Glutamatergic neuron (in vitro differentiated cells): ENCODE results near the gene SYNDIG1L. TPM values are rescaled to one million over a fixed set of nuclear protein-coding genes. Genes with fewer than 3 reads are reported as not detected.

Source experiments
- DNase-seq: peaks from one replicate; pipeline ENCODE4 v3.0.0; 2022
- H3K27ac Mint-ChIP-seq: one replicate; pipeline ENCODE4 v1.8.0; 2020; ENCODE audit warnings: mild to moderate bottlenecking, mixed read lengths, inconsistent platforms; ENCODE audit not compliant: unreplicated experiment
- H3K27me3 Mint-ChIP-seq: one replicate; pipeline ENCODE4 v1.8.0; 2020; ENCODE audit warnings: mild to moderate bottlenecking, moderate library complexity, mixed read lengths, inconsistent platforms; ENCODE audit not compliant: unreplicated experiment
- H3K36me3 Mint-ChIP-seq: one replicate; pipeline ENCODE4 v1.8.0; 2020; ENCODE audit warnings: mild to moderate bottlenecking, mixed read lengths, inconsistent platforms; ENCODE audit not compliant: unreplicated experiment
- H3K4me1 Mint-ChIP-seq: one replicate; pipeline ENCODE4 v1.8.0; 2020; ENCODE audit warnings: mild to moderate bottlenecking, low read depth, mixed read lengths, inconsistent platforms; ENCODE audit not compliant: unreplicated experiment
- H3K4me3 Mint-ChIP-seq: one replicate; pipeline ENCODE4 v1.8.0; 2020; ENCODE audit warnings: mild to moderate bottlenecking, mixed read lengths, inconsistent platforms; ENCODE audit not compliant: unreplicated experiment
- H3K9me3 Mint-ChIP-seq: one replicate; pipeline ENCODE4 v1.8.0; 2020; ENCODE audit warnings: mild to moderate bottlenecking, moderate library complexity, mixed read lengths, inconsistent platforms; ENCODE audit not compliant: unreplicated experiment
- total RNA-seq: library from RNA; stranded (reverse); fragmentation: NEBNext Ultra II Directional; extraction: Animal tissue kit (Norgen Biotek cat#: 25700); gene quantifications from one replicate; pipeline ENCODE4 v1.2.1, GENCODE V29; 2021; ENCODE audit not compliant: unreplicated experiment
- TF ChIP-seq, protein P1 (sequence below): fragments of 200-600 bp; sonication (generic); IDR thresholded peaks from one replicate; pipeline ENCODE4 v1.5.0; 2021; ENCODE audit not compliant: partially characterized antibody, unreplicated experiment

The SYNDIG1L gene
- total RNA-seq, 1 donor from 2014 or later = 1.5 TPM

DNA sequence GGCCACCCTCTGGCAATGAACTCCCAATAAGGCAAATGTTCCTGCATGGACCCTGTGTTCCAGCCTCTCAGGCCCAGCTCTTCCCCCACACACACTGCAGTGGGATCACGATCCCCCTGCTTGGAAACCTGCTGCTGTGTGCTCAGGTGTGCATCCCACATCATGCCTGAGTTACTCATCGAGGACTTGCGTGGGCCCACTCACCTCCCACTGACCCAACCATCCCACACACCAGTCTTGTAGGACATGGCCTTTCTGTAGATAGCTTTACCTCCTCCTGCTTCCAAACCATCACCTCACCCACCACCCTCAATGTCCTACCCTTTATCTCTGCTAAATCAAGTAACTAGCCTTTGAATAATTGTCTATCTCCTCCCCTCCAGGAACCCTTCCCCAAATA, 42.5 kb upstream of the SYNDIG1L start:
- Mint-ChIP-seq H3K27me3 (peaks cover under 1% of the 10 kb centered on the region), H3K4me3 (no peak overlapping the region), H3K36me3 (no peaks in the 10 kb centered on the region), H3K4me1 (no peaks in the 10 kb centered on the region), H3K27ac (no peak overlapping the region), H3K9me3 (peaks cover 4% of the 10 kb centered on the region)
- TF ChIP-seq, protein P1, sequence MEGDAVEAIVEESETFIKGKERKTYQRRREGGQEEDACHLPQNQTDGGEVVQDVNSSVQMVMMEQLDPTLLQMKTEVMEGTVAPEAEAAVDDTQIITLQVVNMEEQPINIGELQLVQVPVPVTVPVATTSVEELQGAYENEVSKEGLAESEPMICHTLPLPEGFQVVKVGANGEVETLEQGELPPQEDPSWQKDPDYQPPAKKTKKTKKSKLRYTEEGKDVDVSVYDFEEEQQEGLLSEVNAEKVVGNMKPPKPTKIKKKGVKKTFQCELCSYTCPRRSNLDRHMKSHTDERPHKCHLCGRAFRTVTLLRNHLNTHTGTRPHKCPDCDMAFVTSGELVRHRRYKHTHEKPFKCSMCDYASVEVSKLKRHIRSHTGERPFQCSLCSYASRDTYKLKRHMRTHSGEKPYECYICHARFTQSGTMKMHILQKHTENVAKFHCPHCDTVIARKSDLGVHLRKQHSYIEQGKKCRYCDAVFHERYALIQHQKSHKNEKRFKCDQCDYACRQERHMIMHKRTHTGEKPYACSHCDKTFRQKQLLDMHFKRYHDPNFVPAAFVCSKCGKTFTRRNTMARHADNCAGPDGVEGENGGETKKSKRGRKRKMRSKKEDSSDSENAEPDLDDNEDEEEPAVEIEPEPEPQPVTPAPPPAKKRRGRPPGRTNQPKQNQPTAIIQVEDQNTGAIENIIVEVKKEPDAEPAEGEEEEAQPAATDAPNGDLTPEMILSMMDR = no peak
- no peak for DNase-seq

DNA sequence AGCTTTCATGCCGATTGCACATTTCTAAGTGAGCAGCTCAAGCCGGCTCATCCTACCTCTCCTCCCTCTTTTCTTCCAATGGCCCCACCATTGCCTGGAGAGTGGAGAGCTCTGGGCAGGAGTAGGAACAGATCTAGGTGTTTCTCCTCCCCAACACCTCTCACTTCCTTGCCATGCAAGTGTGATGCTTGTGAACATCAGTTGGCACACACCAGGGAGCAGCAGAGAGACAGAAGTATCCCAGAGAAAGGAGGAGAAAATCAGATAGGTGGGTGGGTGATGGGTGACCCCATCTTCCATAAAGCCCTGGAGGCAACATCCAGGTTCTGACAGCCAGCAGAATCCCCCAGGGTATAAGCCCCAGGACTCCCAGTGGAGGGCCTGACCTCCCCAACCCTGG, 39.3 kb upstream of the SYNDIG1L start:
- no peaks in the 10 kb centered on the region for H3K4me1 Mint-ChIP-seq
- no peaks in the 10 kb centered on the region for H3K36me3 Mint-ChIP-seq
- no peak for DNase-seq
- TF ChIP-seq, protein P1 = no peak
- no peak overlapping the region for H3K4me3 Mint-ChIP-seq
- H3K9me3 Mint-ChIP-seq = peaks cover 4% of the 10 kb centered on the region
- no peak overlapping the region for H3K27ac Mint-ChIP-seq
- H3K27me3 Mint-ChIP-seq = peaks cover 3% of the 10 kb centered on the region

DNA sequence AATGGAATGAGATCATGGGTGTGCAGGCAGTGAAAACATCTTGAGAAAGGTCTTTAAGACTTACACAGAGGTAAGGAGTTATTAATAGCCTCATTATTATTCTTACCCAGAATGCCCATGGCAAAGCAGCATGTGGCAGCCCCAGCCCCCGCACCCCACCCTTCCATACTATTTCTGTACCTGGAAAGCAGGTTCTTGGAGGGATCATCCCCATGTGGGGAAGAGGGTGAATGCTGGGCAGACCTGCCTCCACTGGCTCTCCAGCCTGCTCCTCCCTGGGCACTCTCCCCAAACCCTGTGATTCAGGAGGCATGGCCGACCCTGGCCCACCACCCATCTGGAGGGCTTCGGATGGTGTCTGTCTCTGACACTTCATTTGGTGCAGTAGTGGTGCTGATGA, 38.8 kb upstream of the SYNDIG1L start:
- TF ChIP-seq, protein P1 = no peak

DNA sequence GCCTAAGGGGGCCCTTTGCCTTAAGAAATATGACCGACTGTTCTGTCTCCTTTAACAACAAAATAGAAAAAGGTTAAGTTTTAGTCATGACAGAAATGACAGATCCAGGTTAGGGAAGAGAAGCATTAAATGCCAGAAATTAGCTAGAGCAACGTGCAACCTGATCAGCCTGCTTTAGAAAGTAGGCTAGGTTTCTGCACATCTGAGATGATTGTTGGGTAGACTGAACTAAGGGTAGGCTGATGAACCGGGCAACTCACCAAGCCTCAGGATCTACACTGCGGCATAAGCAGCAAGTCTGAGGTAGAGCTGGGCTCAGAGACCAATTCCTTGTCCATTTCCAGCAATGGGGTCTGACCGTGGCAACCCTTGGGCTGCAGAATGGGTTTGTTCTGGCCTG, 37.7 kb upstream of the SYNDIG1L start:
- no peak overlapping the region for H3K4me3 Mint-ChIP-seq
- H3K4me1 Mint-ChIP-seq = peaks cover 10% of the 10 kb centered on the region
- TF ChIP-seq, protein P1 = no peak
- peaks cover 7% of the 10 kb centered on the region for H3K9me3 Mint-ChIP-seq
- no peaks in the 10 kb centered on the region for H3K36me3 Mint-ChIP-seq
- peaks cover 4% of the 10 kb centered on the region for H3K27me3 Mint-ChIP-seq
- no peak overlapping the region for H3K27ac Mint-ChIP-seq
- no peak for DNase-seq

More for the DNA sequence above, 38.8 kb upstream of the SYNDIG1L start:
- Mint-ChIP-seq H3K4me1 (peaks cover 5% of the 10 kb centered on the region), H3K4me3 (no peak overlapping the region), H3K36me3 (no peaks in the 10 kb centered on the region), H3K27me3 (peaks cover 4% of the 10 kb centered on the region), H3K27ac (no peak overlapping the region), H3K9me3 (peaks cover 5% of the 10 kb centered on the region)
- no peak for DNase-seq

DNA sequence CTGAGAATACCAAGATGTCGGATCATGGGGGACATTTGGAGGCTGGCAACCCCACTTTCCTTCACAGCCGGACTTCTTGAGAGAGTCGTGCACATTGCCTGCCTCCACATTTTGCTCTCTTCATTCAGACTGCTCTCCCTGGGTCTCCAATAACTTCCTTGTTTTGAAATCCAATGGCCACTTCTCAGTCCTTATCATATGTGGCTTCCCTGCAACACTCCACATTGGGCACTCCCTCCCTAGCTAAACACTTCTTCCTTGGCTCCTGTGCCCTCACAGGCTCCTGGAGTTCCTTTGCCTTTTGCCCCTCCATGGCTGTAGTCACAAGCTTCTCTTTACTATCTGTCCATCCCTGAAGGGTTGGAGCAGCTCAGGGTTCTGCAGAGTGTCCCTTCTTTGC, 37.0 kb upstream of the SYNDIG1L start:
- peaks cover 10% of the 10 kb centered on the region for H3K4me1 Mint-ChIP-seq
- no peaks in the 10 kb centered on the region for H3K36me3 Mint-ChIP-seq
- no peak overlapping the region for H3K27ac Mint-ChIP-seq
- no peak for DNase-seq
- no peak overlapping the region for H3K4me3 Mint-ChIP-seq
- H3K27me3 Mint-ChIP-seq = peaks cover 4% of the 10 kb centered on the region
- peaks cover 6% of the 10 kb centered on the region for H3K9me3 Mint-ChIP-seq
- TF ChIP-seq, protein P1 = no peak
